NCI-H128 (cell line): Measurements from ENCODE around the gene MFSD1.

Source experiments
- DNase-seq: peaks from one replicate; lab custom pipeline; 2025; ENCODE audit not compliant: unreplicated experiment; lab: John Stamatoyannopoulos, UW

The MFSD1 gene

GRCh38 chr3:158864492-158864891 is 62.6 kb downstream of the MFSD1 start:
- no peak for DNase-seq

GRCh38 chr3:158875700-158876099 is 73.8 kb downstream of the MFSD1 start:
- no peak for DNase-seq
